HG02759 (cell line): Measurements from ENCODE around the gene MROH2B.

Experiments used
- ATAC-seq: cut with Tn5 transposase; IDR thresholded peaks from one replicate; pipeline ENCODE4 v1.9.1; 2021; ENCODE audit warnings: mild to moderate bottlenecking, moderate library complexity; ENCODE audit not compliant: unreplicated experiment

Gene MROH2B

DNA sequence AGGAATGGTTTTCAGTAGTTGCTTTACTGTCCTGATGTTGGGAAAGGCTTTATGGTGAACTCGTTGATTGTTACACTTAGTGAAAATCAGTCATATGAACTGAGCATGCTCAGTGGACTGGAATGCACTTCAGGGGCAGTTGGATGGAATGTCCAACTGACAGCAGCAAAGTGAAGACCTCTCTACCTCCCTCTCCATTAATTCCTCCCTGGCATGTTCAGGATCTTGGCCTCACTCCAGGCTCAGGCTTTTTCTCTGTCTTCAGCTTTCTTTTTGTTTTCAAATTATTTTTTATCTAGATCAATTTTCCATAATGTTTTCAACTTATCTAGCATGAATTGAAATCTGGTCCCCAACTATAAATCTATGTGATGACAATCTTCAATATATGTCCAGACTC is at the start of gene MROH2B:
MROH2B (minus strand) TSS at position 101 of the 400 bp plus-strand sequence. CDS start 490 bp downstream, outside the sequence.
- ATAC-seq = no peak

DNA sequence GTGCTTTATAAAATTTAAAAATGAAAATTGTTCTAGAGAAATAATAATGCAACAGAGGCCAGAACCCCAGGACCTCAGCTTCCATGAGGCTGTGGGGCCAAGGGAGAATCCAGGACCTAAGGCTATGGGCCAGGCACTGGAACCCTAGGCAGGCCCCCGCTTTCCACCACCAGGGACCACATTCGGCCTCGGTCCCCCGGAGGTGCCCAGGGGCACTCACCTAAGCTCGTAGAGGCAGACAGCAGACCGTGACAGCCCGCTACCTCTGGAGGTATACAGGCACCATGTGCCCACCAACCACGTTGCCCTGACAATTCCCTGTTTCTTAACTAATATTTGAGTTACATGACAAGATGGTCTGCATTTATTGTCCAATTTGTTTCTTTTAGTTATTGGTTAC is 49.5 kb upstream of the MROH2B start:
- ATAC-seq = no peak

DNA sequence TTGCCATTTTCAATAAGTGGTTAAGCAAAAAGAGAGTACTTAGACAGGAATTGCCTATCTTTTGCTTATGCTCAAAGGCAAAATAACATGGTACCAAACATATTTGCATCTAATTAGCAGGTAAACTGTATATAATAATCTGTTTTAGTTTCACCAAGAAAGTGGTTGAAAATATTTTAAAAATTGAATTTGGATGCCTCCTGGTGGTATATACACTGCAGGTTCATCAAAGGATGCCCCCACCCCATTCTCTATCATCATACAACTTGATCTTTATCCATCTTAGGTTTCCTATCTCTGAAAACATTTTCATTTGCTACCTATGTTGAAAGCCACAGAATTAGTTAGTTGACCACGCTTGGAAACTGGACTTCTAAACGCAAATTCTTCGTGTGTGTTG is 47.0 kb upstream of the MROH2B start:
- no peak for ATAC-seq

DNA sequence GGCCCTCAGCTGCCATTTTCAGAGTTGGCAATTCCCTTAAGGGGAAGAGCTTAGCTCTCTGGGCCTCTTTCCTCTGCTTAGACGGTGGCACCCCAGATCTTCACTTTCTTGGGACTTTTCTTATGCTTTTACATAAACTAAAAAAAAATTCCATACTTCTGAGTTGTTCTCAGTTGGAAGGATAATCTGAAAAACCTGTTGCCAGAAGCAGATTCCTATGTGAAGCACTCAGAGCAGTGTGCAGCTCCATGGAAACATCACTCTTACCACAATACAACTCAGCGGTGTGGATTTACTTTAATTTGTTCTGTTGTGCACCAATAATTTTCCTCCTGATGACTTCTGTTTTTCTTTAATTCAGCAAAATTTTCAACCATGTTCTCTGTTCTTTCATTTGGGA is 44.1 kb upstream of the MROH2B start:
- no peak for ATAC-seq

DNA sequence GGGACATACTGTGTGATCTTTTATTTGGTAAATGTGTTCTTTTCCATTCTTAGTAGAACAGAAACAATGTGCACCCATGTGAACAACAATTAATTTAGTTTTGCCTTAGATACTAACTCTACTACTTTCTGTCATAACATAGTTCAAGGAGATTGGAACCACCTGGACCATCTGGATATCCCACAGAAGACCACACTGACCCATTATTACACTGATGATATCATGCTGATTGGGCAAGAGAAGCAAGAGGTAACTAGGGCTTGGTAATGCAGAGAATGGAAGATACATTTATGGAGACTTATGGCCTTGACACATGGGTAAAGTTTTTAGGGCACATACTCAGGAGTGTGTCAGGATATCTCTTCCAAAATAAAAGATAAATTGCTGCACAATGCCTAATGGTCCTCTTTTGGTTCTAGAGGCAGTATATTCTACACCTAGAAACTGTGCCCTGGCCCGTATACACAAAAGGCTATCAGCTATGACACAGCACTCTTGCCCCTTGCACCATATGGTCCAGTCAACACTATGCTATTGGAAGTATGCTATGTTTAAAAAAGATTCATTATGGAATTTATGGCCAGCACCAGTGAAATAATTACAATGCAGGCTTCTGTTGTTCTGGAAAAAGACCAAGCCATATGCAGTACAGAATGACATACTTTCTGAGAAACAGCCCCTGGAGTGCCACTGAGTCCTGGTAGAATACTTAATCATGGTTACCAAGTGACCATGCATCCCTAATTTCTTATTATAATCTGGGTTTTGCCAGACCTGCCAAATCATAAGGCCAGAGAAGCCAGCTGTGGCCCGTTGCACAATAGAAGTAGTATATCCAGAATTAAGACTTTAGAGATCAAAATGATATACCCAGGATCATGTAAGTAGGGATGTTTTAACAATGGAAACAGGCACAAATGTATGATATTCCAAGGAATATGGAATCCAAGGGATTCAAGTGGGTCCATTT is 41.6 kb upstream of the MROH2B start:
- no peak for ATAC-seq

DNA sequence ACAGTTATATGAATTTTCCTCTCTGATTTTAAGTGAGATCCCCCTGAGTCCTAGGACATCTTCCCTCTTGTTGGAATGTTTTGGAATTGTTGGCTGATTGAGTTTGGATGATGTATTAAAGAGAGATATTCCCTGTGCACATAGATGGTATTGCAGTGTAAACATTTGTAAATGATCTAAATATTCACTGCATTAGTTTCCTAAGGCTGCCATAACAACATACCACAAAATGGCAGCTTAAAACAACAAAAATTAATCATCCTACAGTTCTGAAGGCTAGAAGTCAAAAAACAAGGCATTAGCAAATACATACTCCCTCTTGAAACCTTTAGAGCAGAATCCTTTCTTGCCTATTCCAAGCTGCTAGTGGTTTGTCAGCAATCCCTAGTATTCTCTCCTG is 38.0 kb upstream of the MROH2B start:
- no peak for ATAC-seq

GRCh38 chr5:41102341-41102740 is 31.2 kb upstream of the MROH2B start:
- ATAC-seq = no peak

DNA sequence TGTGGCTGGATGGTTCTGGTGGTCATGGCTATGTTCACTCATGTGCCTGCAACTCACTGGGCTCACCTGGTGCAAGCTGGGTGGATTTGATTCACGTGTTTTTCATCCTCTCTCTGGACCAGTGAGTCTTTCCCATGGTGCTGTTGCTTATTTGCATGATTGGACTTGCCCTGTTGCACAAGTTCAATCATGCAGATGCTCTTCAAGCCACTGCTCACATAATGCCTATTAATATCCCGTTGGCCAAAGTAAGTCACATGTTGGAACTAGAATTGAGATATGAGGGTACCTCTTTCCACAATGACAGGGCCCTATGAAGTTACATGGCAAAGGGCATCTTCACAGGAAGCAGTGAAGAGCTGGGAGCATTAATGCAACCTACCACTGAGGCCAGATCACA is 26.5 kb upstream of the MROH2B start:
- no peak for ATAC-seq

DNA sequence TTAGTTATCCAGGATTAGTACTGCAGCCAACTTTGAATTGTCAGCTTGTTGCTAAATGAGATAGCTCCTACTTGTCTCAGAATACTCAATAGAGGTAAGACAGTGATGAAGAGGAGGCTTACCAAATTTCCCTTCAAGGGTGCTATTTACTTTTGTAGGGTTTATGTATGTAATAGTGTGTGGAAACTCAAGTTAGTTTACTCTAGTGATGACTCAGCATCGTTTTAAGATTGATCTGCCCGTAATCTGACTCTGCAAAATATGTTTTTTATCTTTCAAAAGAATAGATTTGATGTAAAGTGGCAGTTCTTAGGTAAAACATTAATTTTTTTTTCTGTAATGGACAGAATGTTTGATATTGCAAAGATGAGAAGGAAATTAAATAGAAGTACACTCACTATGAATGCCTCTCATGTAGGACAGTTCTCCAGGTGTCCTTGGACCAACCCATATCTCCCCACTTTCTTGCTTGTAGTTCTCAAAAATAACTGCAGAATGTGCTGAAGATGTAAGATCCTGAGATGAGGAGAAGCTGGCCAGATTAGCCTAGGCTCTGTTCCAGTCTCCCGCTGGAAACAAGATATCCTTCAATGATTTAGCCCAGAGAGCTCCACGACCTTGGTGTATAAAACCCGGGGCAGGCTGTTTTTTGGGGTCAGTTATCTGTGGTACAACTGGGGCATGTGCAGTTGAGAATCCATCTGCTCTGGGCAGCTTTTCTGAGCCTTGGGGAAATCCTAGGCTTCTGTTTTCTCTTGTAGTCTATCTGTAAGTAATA is 24.4 kb upstream of the MROH2B start:
- ATAC-seq = no peak

DNA sequence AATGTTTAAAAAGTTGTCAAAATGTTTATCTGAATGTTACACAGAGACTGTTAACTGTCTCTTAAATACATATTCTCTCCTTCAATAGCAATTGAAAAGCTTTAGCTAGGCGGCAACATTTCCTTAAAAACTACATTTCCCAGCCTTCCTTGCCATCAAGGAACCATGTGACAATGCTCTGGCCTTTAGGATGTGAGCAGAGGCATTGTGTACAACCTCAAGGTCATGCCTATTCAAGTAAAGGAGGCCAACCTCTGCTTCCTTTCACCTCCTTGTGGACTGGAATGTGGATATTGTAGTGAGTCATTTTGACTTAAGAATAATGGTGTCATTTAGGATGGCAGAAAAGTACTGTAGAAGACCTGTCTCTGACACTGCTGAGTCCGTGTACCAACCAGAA is 23.7 kb upstream of the MROH2B start:
- no peak for ATAC-seq

DNA sequence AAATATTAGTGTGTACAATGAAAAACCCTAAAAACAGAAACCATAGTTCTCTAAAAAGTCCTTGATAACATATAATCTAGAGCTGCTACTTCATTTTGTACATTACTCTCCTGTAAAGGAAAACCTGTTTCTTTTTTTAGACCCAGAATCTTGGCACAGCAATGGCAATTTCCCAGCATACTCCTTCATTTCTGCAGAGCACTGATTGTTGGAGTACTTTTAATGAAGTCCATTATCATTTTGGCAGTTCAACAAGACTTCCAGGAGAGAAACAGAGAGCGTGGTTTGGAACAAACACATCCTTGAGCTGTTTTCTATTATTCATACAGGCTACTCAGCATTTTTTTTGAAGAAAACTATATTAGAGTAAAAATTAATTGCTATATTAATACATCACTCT is 22.7 kb upstream of the MROH2B start:
- no peak for ATAC-seq

- ATAC-seq = no peak
Measured at GRCh38 chr5:41087461-41087860, 16.3 kb upstream of the MROH2B start.

DNA sequence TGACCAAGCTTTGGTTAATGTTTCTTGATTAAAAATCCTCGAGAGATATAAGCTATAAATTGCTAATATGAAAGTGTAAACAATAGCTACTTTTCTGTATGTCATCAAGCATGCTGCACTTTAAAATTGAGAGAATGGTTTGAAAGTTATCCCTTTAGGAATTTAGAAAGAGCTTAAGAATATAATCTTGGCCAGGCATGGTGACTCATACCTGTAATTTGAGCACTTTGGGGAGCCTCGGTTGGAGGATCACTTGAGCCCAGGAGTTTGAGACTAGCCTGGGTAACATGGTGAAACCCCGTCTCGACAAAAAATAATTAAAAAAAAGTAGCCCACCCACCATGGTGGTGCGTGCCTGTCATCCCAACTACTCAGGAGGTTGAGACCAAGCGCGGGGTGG is 12.2 kb upstream of the MROH2B start:
- ATAC-seq = no peak

- ATAC-seq = no peak
Measured at GRCh38 chr5:41071975-41072374, 833 bp upstream of the MROH2B start.

GRCh38 chr5:41067714-41068568 is 3.2 kb downstream of the MROH2B start:
- ATAC-seq = no peak

DNA sequence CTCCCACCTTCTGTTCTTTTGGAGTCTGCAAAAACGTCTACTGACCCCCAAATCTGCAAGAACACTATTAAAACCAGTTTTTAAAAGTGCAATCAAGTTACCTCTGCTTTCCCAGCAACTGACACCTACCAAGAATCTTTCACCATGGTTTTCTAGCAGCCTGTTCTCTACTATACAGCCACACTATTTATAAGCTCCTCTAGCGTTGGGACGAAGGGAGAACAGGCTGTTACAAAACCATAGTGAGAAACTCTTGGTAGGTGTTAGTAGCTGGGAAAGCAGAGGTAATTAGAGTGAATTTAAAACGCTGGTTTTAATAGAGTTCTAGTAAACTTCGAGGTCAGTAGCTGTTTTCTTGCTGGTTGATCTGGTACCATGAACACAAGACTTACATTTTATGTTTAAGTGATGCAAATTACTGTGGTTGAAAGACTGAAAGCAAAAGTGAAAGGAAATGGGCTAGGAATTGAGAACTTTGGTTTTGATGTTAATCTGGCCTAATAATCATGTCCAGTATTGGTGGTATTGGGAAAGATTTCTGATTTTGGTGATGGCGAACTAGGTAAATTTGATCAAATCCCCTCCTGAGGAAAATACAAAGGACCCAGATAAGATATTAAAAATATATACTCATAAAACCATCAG is 5.3 kb downstream of the MROH2B start:
- ATAC-seq = no peak

- ATAC-seq = no peak
Measured at GRCh38 chr5:41057940-41058339, 13.2 kb downstream of the MROH2B start.

DNA sequence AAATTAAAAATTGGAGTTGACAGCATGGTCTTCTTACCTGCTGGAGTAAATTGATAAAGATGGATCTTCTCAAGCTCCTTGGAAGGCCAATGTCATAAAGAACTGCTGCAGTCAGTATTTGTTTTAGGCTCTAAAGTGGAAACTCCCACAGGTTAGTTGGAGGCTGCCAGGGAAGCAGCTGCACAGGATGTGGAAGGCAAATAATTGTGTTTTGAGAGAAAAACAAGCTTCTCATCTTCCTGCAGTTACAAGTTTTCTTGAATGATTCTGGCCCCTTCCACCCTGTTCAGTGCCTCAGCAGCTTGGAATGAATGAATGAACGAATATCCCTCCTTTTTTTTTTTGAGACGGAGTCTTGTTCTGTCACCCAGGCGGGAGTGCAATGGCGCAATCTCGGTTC is 13.9 kb downstream of the MROH2B start:
- no peak for ATAC-seq

- no peak for ATAC-seq
Measured at GRCh38 chr5:41048986-41049385, 22.2 kb downstream of the MROH2B start.

GRCh38 chr5:41043109-41043747 is 27.9 kb downstream of the MROH2B start:
- ATAC-seq = no peak
